B cell (primary cell): Measurements from ENCODE around the gene MET. TPM values are rescaled to one million over a fixed set of nuclear protein-coding genes. Genes with fewer than 3 reads are reported as not detected.

Source experiments
- ATAC-seq: fragments of 200-7000 bp; cut with Tn5 transposase; one replicate; pipeline ENCODE4 v1.10.0; 2021; ENCODE audit warnings: low read depth, mild to moderate bottlenecking, moderate number of reproducible peaks, moderate library complexity
- CTCF ChIA-PET: fragments of 350-600 bp; sonication (Branson Sonifier 250); formaldehyde crosslinking; loops from one replicate; lab custom pipeline; 2021; ENCODE audit warnings: antibody characterized with exemption, inconsistent platforms; lab: Charles Lee
- POLR2A ChIA-PET: fragments of 350-600 bp; sonication (Branson Sonifier 250); formaldehyde crosslinking; loops from one replicate; lab custom pipeline; 2021; ENCODE audit warnings: antibody characterized with exemption; lab: Charles Lee
- DNase-seq: peaks from one replicate; pipeline ENCODE4 v3.0.0; 2013
- H2AFZ ChIP-seq: 2 replicates; pipeline ENCODE4 v1.6.1; 2012; ENCODE audit warnings: mild to moderate bottlenecking, low read depth, low read length; ENCODE audit not compliant: insufficient read depth, poor library complexity, severe bottlenecking
- H3K27ac ChIP-seq, 2 donors: 1 replicate in 1 of 2; 2 replicates in 1 of 2; pipeline ENCODE4 v1.5.1; 2012 to 2013; ENCODE audit warnings: low read length in 2 of 2, mild to moderate bottlenecking in 2 of 2, moderate library complexity in 1 of 2
- H3K27me3 ChIP-seq, 4 experiments: fragments of 200-600 bp in 1 of 4; sonication (generic) in 1 of 4; replicated peaks in 1 of 4; 1 replicate in 2 of 4; 2 replicates in 2 of 4; pipeline versions ENCODE4 v1.6.1 to v1.7.0; 2013 to 2016; ENCODE audit warnings: low read length in 3 of 4, mild to moderate bottlenecking in 2 of 4, mixed read lengths in 1 of 4, moderate library complexity in 1 of 4; ENCODE audit not compliant: insufficient read depth in 4 of 4, control insufficient read depth in 3 of 4; ENCODE audit errors: control extremely low read depth in 1 of 4
- H3K36me3 ChIP-seq, 2 experiments: replicated peaks in 1 of 2; 1 replicate in 1 of 2; 2 replicates in 1 of 2; pipeline versions ENCODE4 v1.6.1 to v1.7.1; 2013; ENCODE audit warnings: low read length in 1 of 2; ENCODE audit not compliant: insufficient read depth in 2 of 2, control insufficient read depth in 1 of 2; ENCODE audit errors: control extremely low read depth in 1 of 2, extremely low read depth in 1 of 2
- H3K4me1 ChIP-seq, 2 donors: fragments of 200-600 bp in 1 of 2; sonication (generic) in 1 of 2; 1 replicate in 1 of 2; 2 replicates in 1 of 2; pipeline versions ENCODE4 v1.5.1 to v1.6.1; 2013 to 2017; ENCODE audit warnings: low read length in 2 of 2; ENCODE audit not compliant: control insufficient read depth in 2 of 2, insufficient read depth in 2 of 2
- H3K4me2 ChIP-seq: replicated peaks from 2 replicates; pipeline ENCODE3; 2012; ENCODE audit warnings: mild to moderate bottlenecking, low read depth, low read length; ENCODE audit not compliant: poor library complexity, severe bottlenecking
- H3K4me3 ChIP-seq, 5 experiments: fragments of 200-600 bp in 1 of 5; sonication (generic) in 1 of 5; 1 replicate in 3 of 5; 2 replicates in 2 of 5; pipeline versions ENCODE4 v1.5.1 to v1.7.0; 2011 to 2016; ENCODE audit warnings: low read length in 4 of 5, mild to moderate bottlenecking in 4 of 5, low read depth in 2 of 5, control low read depth in 1 of 5, moderate library complexity in 1 of 5; ENCODE audit not compliant: insufficient read depth in 1 of 5; ENCODE audit errors: control extremely low read depth in 1 of 5, extremely low read depth in 1 of 5
- H3K79me2 ChIP-seq: fragments of 200-600 bp; sonication (generic); one replicate; pipeline ENCODE4 v1.6.0; 2016; ENCODE audit warnings: low read length; ENCODE audit not compliant: control insufficient read depth, insufficient read depth
- H3K9ac ChIP-seq: fragments of 200-600 bp; sonication (generic); 2 replicates; pipeline ENCODE4 v1.6.1; 2017; ENCODE audit warnings: mild to moderate bottlenecking, low read length, moderate library complexity
- H3K9me3 ChIP-seq, 3 donors: one replicate each; pipeline versions ENCODE4 v1.6.1 to v1.7.1; 2013; ENCODE audit warnings: low read length in 2 of 3; ENCODE audit not compliant: control insufficient read depth in 2 of 3, insufficient read depth in 1 of 3; ENCODE audit errors: control extremely low read depth in 1 of 3
- H4K20me1 ChIP-seq: 2 replicates; pipeline ENCODE4 v1.6.0; 2012; ENCODE audit warnings: mild to moderate bottlenecking, low read length; ENCODE audit not compliant: insufficient read depth, control insufficient read depth, poor library complexity, severe bottlenecking
- H3K27ac Mint-ChIP-seq: one replicate; pipeline ENCODE4 v1.8.0; 2021; ENCODE audit warnings: mixed read lengths
- H3K27me3 Mint-ChIP-seq: one replicate; pipeline ENCODE4 v1.8.0; 2021; ENCODE audit warnings: mixed read lengths
- H3K4me1 Mint-ChIP-seq: one replicate; pipeline ENCODE4 v1.8.0; 2021; ENCODE audit warnings: mixed read lengths
- H3K4me3 Mint-ChIP-seq: one replicate; pipeline ENCODE4 v1.8.0; 2021; ENCODE audit warnings: mixed read lengths
- H3K9me3 Mint-ChIP-seq: one replicate; pipeline ENCODE4 v1.8.0; 2022; ENCODE audit warnings: mixed read lengths; ENCODE audit not compliant: insufficient read depth
- CTCF ChIP-seq: fragments of 200-600 bp; IDR thresholded peaks from one replicate; pipeline ENCODE4 v1.8.0; 2022; ENCODE audit warnings: antibody characterized with exemption, mild to moderate bottlenecking
- EZH2 ChIP-seq: IDR thresholded peaks from 2 replicates; pipeline ENCODE4 v1.6.1; 2012; ENCODE audit warnings: borderline replicate concordance, low read depth, mild to moderate bottlenecking, moderate library complexity, low read length; ENCODE audit not compliant: insufficient read depth, poor library complexity, severe bottlenecking
- WGBS: methylation state at CpG from one replicate; pipeline ENCODE4 v1.1.5; 2013; ENCODE audit warnings: missing lambda C conversion rate; ENCODE audit not compliant: insufficient coverage; 5-methylcytosine and 5-hydroxymethylcytosine counted together
- intact Hi-C: fragments of 100-400 bp; cut with micrococcal nuclease; formaldehyde crosslinking; loops from one replicate; pipeline ENCODE4 v1.10.0; 2022
- polyA plus RNA-seq: library from polyadenylated mRNA; depleted of rRNA; stranded (reverse); fragments of >200 nt; gene quantifications from 2 replicates; pipeline ENCODE4 v1.2.3, GENCODE V29; 2012
- total RNA-seq, 2 donors: library from RNA; stranded (reverse); fragments of 120-200 nt in 1 of 2; gene quantifications; 1 replicate in 1 of 2; 2 replicates in 1 of 2; pipeline versions ENCODE4 v1.2.3 to v1.2.4, GENCODE V29; 2013 to 2022

Gene MET
- total and polyA plus RNA-seq, 2 donors (not counting 1 experiment from before 2014, with no cell fraction given): 0.03 to 0.59 TPM

GRCh38 chr7:116732788-116733694 is 61.0 kb downstream of the MET start:
- H2AFZ ChIP-seq: no peak overlapping the region
- DNase-seq (no peak), ATAC-seq (no peak)
- no peak overlapping the region for H3K27ac Mint-ChIP-seq
- no peaks in the 10 kb centered on the region for H3K4me1 ChIP-seq
- no peak overlapping the region for H3K9ac ChIP-seq
- H4K20me1 ChIP-seq: no peaks in the 10 kb centered on the region
- H3K4me1 Mint-ChIP-seq: peaks cover 5% of the 10 kb centered on the region
- no peaks in the 10 kb centered on the region for H3K36me3 ChIP-seq
- TF ChIP-seq EZH2: no peak
- no peak for TF ChIP-seq CTCF
- H3K9me3 Mint-ChIP-seq: no peaks in the 10 kb centered on the region
- H3K27ac ChIP-seq: no peak overlapping the region
- ChIA-PET POLR2A (no interaction called here), CTCF (interaction anchor here (2.0 kb wide), 1 partner anchor 30 kb away, joined by 4 read pairs; no protein-coding TSS in a partner anchor)
- no peak overlapping the region for H3K4me3 ChIP-seq
- H3K27me3 ChIP-seq: peaks cover 0 to 6% (median 0%) of the 10 kb centered on the region in 4 experiments
- no peak overlapping the region for H3K4me2 ChIP-seq
- WGBS: 100% methylated on average over 1 of the region's 7 CpGs
- H3K27me3 Mint-ChIP-seq: peaks cover 10% of the 10 kb centered on the region
- no peaks in the 10 kb centered on the region for H3K79me2 ChIP-seq
- no peaks in the 10 kb centered on the region for H3K9me3 ChIP-seq
- intact Hi-C loops: no loop called here
- H3K4me3 Mint-ChIP-seq: no peak overlapping the region
